OCI-LY7 (cell line): ENCODE data around the gene LPAR2. TPM values are rescaled to one million over a fixed set of nuclear protein-coding genes. Genes with fewer than 3 reads are reported as not detected.

Source experiments
- BruUV-seq: library from RNA; stranded (reverse); fragments of 400-500 nt; replicated peaks from 2 replicates; lab custom pipeline; 2021; lab: Mats Ljungman, UMichigan
- CTCF ChIA-PET: fragments of 300-600 bp; sonication (Branson Sonifier 250); formaldehyde crosslinking; loops from one replicate; lab custom pipeline; 2022; ENCODE audit warnings: antibody characterized with exemption; ENCODE audit not compliant: unreplicated experiment; lab: Charles Lee
- POLR2A ChIA-PET: fragments of 300-600 bp; sonication (Branson Sonifier 250); formaldehyde crosslinking; loops from one replicate; lab custom pipeline; 2022; ENCODE audit warnings: antibody characterized with exemption; lab: Charles Lee
- DNase-seq: peaks from one replicate; pipeline ENCODE4 v3.0.0-alpha.2; 2015; ENCODE audit warnings: low spot score
- H2AFZ ChIP-seq: fragments of 200-600 bp; sonication (generic), shearing (Covaris generic); 2 replicates; pipeline ENCODE4 v1.6.1; 2014; ENCODE audit warnings: mild to moderate bottlenecking, antibody characterized with exemption, low read length, moderate library complexity
- H3K27ac ChIP-seq: fragments of 200-600 bp; sonication (generic); 2 replicates; pipeline ENCODE4 v1.5.1; 2014; ENCODE audit warnings: mixed run types, low read depth, mild to moderate bottlenecking, moderate library complexity, low read length, inconsistent platforms; ENCODE audit not compliant: poor library complexity, severe bottlenecking
- H3K36me3 ChIP-seq: fragments of 200-600 bp; sonication (generic); 2 replicates; pipeline ENCODE4 v1.6.1; 2014; ENCODE audit warnings: mild to moderate bottlenecking, antibody characterized with exemption, low read length, moderate library complexity, mixed read lengths; ENCODE audit not compliant: insufficient read depth
- H3K4me1 ChIP-seq: fragments of 200-600 bp; sonication (generic); 2 replicates; pipeline ENCODE4 v1.5.1; 2014; ENCODE audit warnings: mild to moderate bottlenecking, low read length; ENCODE audit not compliant: insufficient read depth, poor library complexity, severe bottlenecking
- H3K4me2 ChIP-seq: fragments of 200-600 bp; sonication (generic); 2 replicates; pipeline ENCODE4 v1.6.1; 2014; ENCODE audit warnings: mild to moderate bottlenecking, low read length
- H3K4me3 ChIP-seq: fragments of 200-600 bp; sonication (generic); 2 replicates; pipeline ENCODE4 v1.5.1; 2014; ENCODE audit warnings: mild to moderate bottlenecking, low read depth, low read length; ENCODE audit not compliant: poor library complexity, severe bottlenecking
- H3K79me2 ChIP-seq: fragments of 200-600 bp; sonication (generic); 2 replicates; pipeline ENCODE4 v1.6.1; 2016; ENCODE audit warnings: low read depth, mild to moderate bottlenecking, low read length, moderate library complexity, mixed read lengths; ENCODE audit not compliant: insufficient read depth
- H3K9me2 ChIP-seq: fragments of 200-600 bp; sonication (generic); 2 replicates; pipeline ENCODE4 v1.6.1; 2016; ENCODE audit warnings: mild to moderate bottlenecking, low read length, mixed read lengths; ENCODE audit not compliant: insufficient read depth
- H3K9me3 ChIP-seq: fragments of 200-600 bp; sonication (generic); 2 replicates; pipeline ENCODE4 v1.6.1; 2014; ENCODE audit warnings: mild to moderate bottlenecking, mixed run types, low read length, mixed read lengths
- H4K20me1 ChIP-seq: fragments of 200-600 bp; sonication (generic); 2 replicates; pipeline ENCODE4 v1.6.1; 2014; ENCODE audit warnings: mild to moderate bottlenecking, antibody characterized with exemption, low read length, moderate library complexity, mixed read lengths; ENCODE audit not compliant: insufficient read depth
- CTCF ChIP-seq: fragments of 200-600 bp; sonication (generic); conservative IDR thresholded peaks from 2 replicates; pipeline ENCODE4 v1.5.1; 2014; ENCODE audit warnings: mild to moderate bottlenecking, antibody characterized with exemption, low read length, moderate library complexity, mixed read lengths
- EZH2phosphoT487 ChIP-seq: fragments of 200-600 bp; sonication (generic); IDR thresholded peaks from 2 replicates; pipeline ENCODE4 v1.6.1; 2018; ENCODE audit warnings: low read depth, borderline replicate concordance, mild to moderate bottlenecking, mixed run types, antibody characterized with exemption, low read length, moderate library complexity, mixed read lengths
- intact Hi-C: fragments of 100-400 bp; cut with micrococcal nuclease; formaldehyde crosslinking; loops from one replicate; pipeline ENCODE4 v1.10.0; 2022; ENCODE audit not compliant: unreplicated experiment
- total RNA-seq, 2 experiments: library from RNA; depleted of rRNA in 1 of 2; stranded (reverse); fragments of >200 nt in 1 of 2; shearing (Covaris generic) in 1 of 2; gene quantifications; 2 replicates each; pipeline ENCODE4 v1.2.3, GENCODE V29; 2014 to 2022

The LPAR2 gene
- total RNA-seq, 2 experiments from 2014 or later: 12.4 to 18.4 TPM

DNA sequence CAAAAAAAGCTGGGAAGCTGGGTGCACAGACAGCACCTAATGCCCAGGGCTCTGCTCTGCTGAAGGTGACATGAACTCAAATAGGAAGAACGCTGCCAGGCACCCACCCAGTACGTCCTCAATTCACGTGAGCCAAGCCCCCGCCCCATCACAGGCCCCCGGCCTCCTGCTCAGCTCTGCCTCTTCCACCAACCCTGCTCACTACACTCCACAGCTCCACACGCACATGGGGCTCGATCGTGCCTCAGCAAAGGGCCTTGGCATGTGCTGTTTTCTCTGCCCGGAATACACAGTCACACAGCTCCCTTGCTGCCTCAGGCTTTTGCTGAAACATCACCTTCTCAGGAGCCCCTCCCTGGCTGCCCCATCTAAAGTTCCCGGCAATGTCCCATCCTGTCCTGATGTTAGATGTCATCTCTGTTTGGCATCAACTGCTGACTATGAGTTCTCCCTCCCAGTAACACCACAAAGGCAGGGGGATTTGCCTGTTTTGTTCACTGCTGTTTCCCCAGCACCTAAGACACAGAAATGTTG is 33.2 kb upstream of the LPAR2 start:
- no peak for DNase-seq
- intact Hi-C loops: loop anchor here (10.0 kb wide), 2 partner anchors 256 to 496 kb away; partner anchors contain the start of gene GATAD2A
- H3K4me1 ChIP-seq: peaks cover 37% of the 10 kb centered on the region
- no peaks in the 10 kb centered on the region for H3K9me3 ChIP-seq
- H3K36me3 ChIP-seq: peaks cover 48% of the 10 kb centered on the region
- H2AFZ ChIP-seq: no peak overlapping the region
- peak overlapping the region; percentile 88 for H3K4me3 ChIP-seq
- no peaks in the 10 kb centered on the region for H3K9me2 ChIP-seq
- H3K27ac ChIP-seq: peak overlapping the region; percentile 88
- no peak for TF ChIP-seq EZH2phosphoT487
- ChIA-PET POLR2A (interaction anchor here (0.6 to 1.5 kb wide), 2 partner anchors 34 to 337 kb away, joined by 3 to 4 read pairs; no protein-coding TSS in a partner anchor), CTCF (no interaction called here)
- H4K20me1 ChIP-seq: peaks cover 15% of the 10 kb centered on the region; the same call in 1 of the 2 replicates
- peaks cover 34% of the 10 kb centered on the region for H3K79me2 ChIP-seq
- peak overlapping the region; percentile 82 for H3K4me2 ChIP-seq
- no TSS peak for BruUV-seq

DNA sequence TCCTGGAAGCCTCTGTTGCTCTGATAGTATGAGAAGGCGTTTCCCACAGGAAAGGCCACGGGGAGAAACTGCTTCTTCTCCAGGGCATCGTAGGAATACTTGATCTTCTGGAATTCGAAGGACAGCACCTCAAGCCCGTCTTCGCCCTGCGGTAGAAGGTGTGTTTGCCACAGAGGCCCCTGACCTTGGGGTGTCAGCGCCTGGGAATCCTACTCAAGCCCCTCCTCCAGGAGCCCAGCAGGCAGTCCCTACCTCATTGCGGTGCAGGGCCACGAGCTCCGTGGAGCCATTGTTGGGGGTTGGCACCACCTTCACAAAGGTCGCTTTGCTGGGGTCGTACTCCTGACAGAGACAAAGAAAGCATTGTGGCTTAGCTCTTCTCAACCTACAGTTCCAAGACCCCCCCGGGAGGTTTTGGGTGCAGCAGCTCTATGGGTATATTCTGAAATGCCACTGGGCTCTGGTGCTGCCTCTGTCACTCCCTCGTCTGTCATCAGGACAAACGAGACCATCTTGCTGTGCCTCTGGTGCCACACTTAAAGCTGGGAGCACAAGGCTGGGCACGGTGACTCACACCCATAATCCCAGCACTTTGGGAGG is 31.7 kb upstream of the LPAR2 start:
- TF ChIP-seq CTCF: no peak
- ChIA-PET CTCF (no interaction called here), POLR2A (no interaction called here)
- Histone ChIP-seq H3K27ac (no peak overlapping the region), H3K9me2 (no peaks in the 10 kb centered on the region), H3K36me3 (peaks cover 63% of the 10 kb centered on the region), H3K4me1 (peaks cover 23% of the 10 kb centered on the region), H3K79me2 (peaks cover 23% of the 10 kb centered on the region), H4K20me1 (peaks cover 15% of the 10 kb centered on the region; the same call in 1 of the 2 replicates), H2AFZ (no peak overlapping the region), H3K9me3 (no peaks in the 10 kb centered on the region), H3K4me3 (no peak overlapping the region), H3K4me2 (no peak overlapping the region)
- intact Hi-C loops: loop anchor here (10.0 kb wide), 2 partner anchors 255 to 495 kb away; partner anchors contain the start of gene GATAD2A
- DNase-seq: no peak
- no TSS peak for BruUV-seq

- POLR2A ChIA-PET: no interaction called here
- Histone ChIP-seq H3K4me1 (peaks cover 15% of the 10 kb centered on the region), H3K9me3 (no peaks in the 10 kb centered on the region), H3K4me3 (no peak overlapping the region), H2AFZ (no peak overlapping the region), H3K27ac (no peak overlapping the region), H3K79me2 (peaks cover 16% of the 10 kb centered on the region), H3K4me2 (no peak overlapping the region), H3K36me3 (peaks cover 86% of the 10 kb centered on the region), H4K20me1 (peaks cover 10% of the 10 kb centered on the region; the same call in 1 of the 2 replicates), H3K9me2 (no peaks in the 10 kb centered on the region)
- intact Hi-C loops: no loop called here
- no peak for DNase-seq
- no peak for TF ChIP-seq CTCF
- TF ChIP-seq EZH2phosphoT487: no peak
- BruUV-seq: no TSS peak
- CTCF ChIA-PET: no interaction called here
Measured at GRCh38 chr19:19657397-19657783, 29.4 kb upstream of the LPAR2 start.
